Measurements from ENCODE around the gene MAPT. TPM values are rescaled to one million over a fixed set of nuclear protein-coding genes. Genes with fewer than 3 reads are reported as not detected.
"Not testable (repeated sequence)": the region's sequence is repeated elsewhere in the genome, so short reads cannot be mapped to it uniquely, and the experiment has no call there.

The MAPT gene
- total RNA-seq, 1 donor from 2014 or later: 5.1 TPM

GRCh38 chr17:45852535-45853297 is 41.6 kb upstream of the MAPT start:
- peak; percentile 62 for ATAC-seq
- Histone ChIP-seq H3K4me1 (no peaks in the 10 kb centered on the region), H3K9me3 (no peaks in the 10 kb centered on the region), H3K27ac (no peak overlapping the region), H3K27me3 (peaks cover 20% of the 10 kb centered on the region), H3K4me3 (no peak overlapping the region), H3K36me3 (no peaks in the 10 kb centered on the region)
- intact Hi-C loops (cut with DNase I): no loop called here
- DNase-seq: peak; percentile 70
- TF ChIP-seq CTCF (IDR thresholded peaks at IDR 0.05): peak; percentile 88

- H3K4me1 ChIP-seq: no peaks in the 10 kb centered on the region
- H3K4me3 ChIP-seq: no peak overlapping the region
- H3K27me3 ChIP-seq: peaks cover 25% of the 10 kb centered on the region
- intact Hi-C loops (cut with DNase I): no loop called here
- no peaks in the 10 kb centered on the region for H3K36me3 ChIP-seq
- no peaks in the 10 kb centered on the region for H3K9me3 ChIP-seq
- no peak for TF ChIP-seq CTCF (IDR thresholded peaks at IDR 0.05)
- H3K27ac ChIP-seq: no peak overlapping the region
- DNase-seq (no peak), ATAC-seq (no peak)
These were observed 40.1 kb upstream of the MAPT start for GRCh38 chr17:45854209-45854608.

- Histone ChIP-seq H3K9me3 (no peaks in the 10 kb centered on the region), H3K36me3 (no peaks in the 10 kb centered on the region), H3K4me1 (no peaks in the 10 kb centered on the region), H3K27me3 (peaks cover 25% of the 10 kb centered on the region), H3K4me3 (no peak overlapping the region), H3K27ac (no peak overlapping the region)
- intact Hi-C loops (cut with DNase I): no loop called here
- no peak for ATAC-seq
- no peak for DNase-seq
- no peak for TF ChIP-seq CTCF (IDR thresholded peaks at IDR 0.05)
These were observed 38.5 kb upstream of the MAPT start for GRCh38 chr17:45855691-45856336.

GRCh38 chr17:45857977-45858708 is 36.2 kb upstream of the MAPT start:
- intact Hi-C loops (cut with DNase I): no loop called here
- H3K27me3 ChIP-seq: peaks cover 17% of the 10 kb centered on the region
- ATAC-seq: no peak
- H3K36me3 ChIP-seq: no peaks in the 10 kb centered on the region
- no peak for DNase-seq
- TF ChIP-seq CTCF (IDR thresholded peaks at IDR 0.05): no peak
- no peaks in the 10 kb centered on the region for H3K4me1 ChIP-seq
- H3K9me3 ChIP-seq: no peaks in the 10 kb centered on the region
- H3K4me3 ChIP-seq: no peak overlapping the region
- no peak overlapping the region for H3K27ac ChIP-seq

GRCh38 chr17:45861165-45861564 is 33.2 kb upstream of the MAPT start:
- no peak for DNase-seq
- H3K4me3 ChIP-seq: no peak overlapping the region
- H3K27ac ChIP-seq: no peak overlapping the region
- peaks cover 12% of the 10 kb centered on the region for H3K27me3 ChIP-seq
- no peaks in the 10 kb centered on the region for H3K4me1 ChIP-seq
- TF ChIP-seq CTCF (IDR thresholded peaks at IDR 0.05): no peak
- no peaks in the 10 kb centered on the region for H3K9me3 ChIP-seq
- ATAC-seq: no peak
- intact Hi-C loops (cut with DNase I): no loop called here
- no peaks in the 10 kb centered on the region for H3K36me3 ChIP-seq

- intact Hi-C loops (cut with DNase I); H3K4me1 ChIP-seq; H3K9me3 ChIP-seq; H3K36me3 ChIP-seq; H3K4me3 ChIP-seq; DNase-seq; ATAC-seq; H3K27ac ChIP-seq: not testable (repeated sequence)
- H3K27me3 ChIP-seq: peaks cover 12% of the 10 kb centered on the region
These were observed 32.2 kb upstream of the MAPT start for GRCh38 chr17:45862127-45862526.
